NCI-H1048 (cell line): ENCODE results near the gene CCNJ.

Experiments
- DNase-seq: peaks from one replicate; lab custom pipeline; 2025; lab: John Stamatoyannopoulos, UW

CCNJ gene

GRCh38 chr10:96056787-96057186, 13.4 kb downstream of the CCNJ start:
- DNase-seq, result no peak

- no peak for DNase-seq
These were observed 17.8 kb downstream of the CCNJ start for GRCh38 chr10:96061232-96061631.

- DNase-seq, result no peak
These were observed 29.3 kb downstream of the CCNJ start for GRCh38 chr10:96072674-96073073.

- no peak for DNase-seq
These were observed 30.3 kb downstream of the CCNJ start for GRCh38 chr10:96073722-96074121.

GRCh38 chr10:96074776-96075175, 31.4 kb downstream of the CCNJ start:
- DNase-seq, result no peak

GRCh38 chr10:96075977-96076376, 32.6 kb downstream of the CCNJ start:
- no peak for DNase-seq

GRCh38 chr10:96077156-96077555, 33.8 kb downstream of the CCNJ start:
- no peak for DNase-seq

- no peak for DNase-seq
These were observed 38.8 kb downstream of the CCNJ start for GRCh38 chr10:96082153-96082552.

GRCh38 chr10:96082748-96083147, 39.4 kb downstream of the CCNJ start:
- no peak for DNase-seq

GRCh38 chr10:96089116-96089515, 45.7 kb downstream of the CCNJ start:
- no peak for DNase-seq

- DNase-seq, result no peak
These were observed 46.5 kb downstream of the CCNJ start for GRCh38 chr10:96089670-96090462.

- DNase-seq, result no peak
These were observed 47.0 kb downstream of the CCNJ start for GRCh38 chr10:96090463-96090800.

GRCh38 chr10:96092999-96093767, 49.8 kb downstream of the CCNJ start:
- no peak for DNase-seq

- DNase-seq, result no peak
These were observed 50.6 kb downstream of the CCNJ start for GRCh38 chr10:96093948-96094347.

GRCh38 chr10:96096958-96097357, 53.6 kb downstream of the CCNJ start:
- no peak for DNase-seq

- no peak for DNase-seq
These were observed 54.5 kb downstream of the CCNJ start for GRCh38 chr10:96097865-96098264.

GRCh38 chr10:96107623-96108038, 64.2 kb downstream of the CCNJ start:
- DNase-seq, result no peak
